ENCODE results near the gene EXPH5. TPM values are rescaled to one million over a fixed set of nuclear protein-coding genes. Genes with fewer than 3 reads are reported as not detected.

The EXPH5 gene
- total and polyA plus RNA-seq, 12 donors = 0.10 to 8.4 (median 1.3) TPM

DNA sequence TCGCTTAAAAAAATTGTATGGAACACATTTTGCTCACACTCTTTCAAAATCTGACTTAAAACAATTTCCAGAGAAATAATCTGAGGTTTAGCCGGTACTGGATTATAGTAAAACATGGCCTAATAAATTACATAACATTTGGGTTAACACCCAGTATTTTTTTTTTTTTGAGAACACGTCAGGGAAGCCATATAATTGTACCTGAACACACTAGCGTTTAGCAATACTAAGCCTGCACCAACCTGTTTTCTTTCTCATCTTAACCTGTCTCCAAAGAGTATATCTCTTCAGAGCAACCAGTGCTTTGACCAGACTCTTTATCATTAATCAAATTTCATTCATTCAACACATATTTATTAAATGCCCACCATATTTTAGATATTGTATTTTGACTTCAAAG, 93.4 kb downstream of the EXPH5 start:
- ATAC-seq (no peak), DNase-seq (no peak)
- 96% methylated on average over 4 of the region's 4 CpGs for WGBS, 2 donors
- Histone ChIP-seq H3K4me1 (peaks cover 3 to 20% (median 12%) of the 10 kb centered on the region in 9 donors), H3K27ac (no peak overlapping the region), H3K4me3 (no peak overlapping the region), H3K9me3 (no peaks in the 10 kb centered on the region), H3K36me3 (no peaks in the 10 kb centered on the region), H3K27me3 (no peaks in the 10 kb centered on the region)
- TF ChIP-seq, protein P1, sequence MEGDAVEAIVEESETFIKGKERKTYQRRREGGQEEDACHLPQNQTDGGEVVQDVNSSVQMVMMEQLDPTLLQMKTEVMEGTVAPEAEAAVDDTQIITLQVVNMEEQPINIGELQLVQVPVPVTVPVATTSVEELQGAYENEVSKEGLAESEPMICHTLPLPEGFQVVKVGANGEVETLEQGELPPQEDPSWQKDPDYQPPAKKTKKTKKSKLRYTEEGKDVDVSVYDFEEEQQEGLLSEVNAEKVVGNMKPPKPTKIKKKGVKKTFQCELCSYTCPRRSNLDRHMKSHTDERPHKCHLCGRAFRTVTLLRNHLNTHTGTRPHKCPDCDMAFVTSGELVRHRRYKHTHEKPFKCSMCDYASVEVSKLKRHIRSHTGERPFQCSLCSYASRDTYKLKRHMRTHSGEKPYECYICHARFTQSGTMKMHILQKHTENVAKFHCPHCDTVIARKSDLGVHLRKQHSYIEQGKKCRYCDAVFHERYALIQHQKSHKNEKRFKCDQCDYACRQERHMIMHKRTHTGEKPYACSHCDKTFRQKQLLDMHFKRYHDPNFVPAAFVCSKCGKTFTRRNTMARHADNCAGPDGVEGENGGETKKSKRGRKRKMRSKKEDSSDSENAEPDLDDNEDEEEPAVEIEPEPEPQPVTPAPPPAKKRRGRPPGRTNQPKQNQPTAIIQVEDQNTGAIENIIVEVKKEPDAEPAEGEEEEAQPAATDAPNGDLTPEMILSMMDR (IDR thresholded peaks at IDR 0.05) = no peak
- intact Hi-C loops (cut with DNase I) = no loop called here

DNA sequence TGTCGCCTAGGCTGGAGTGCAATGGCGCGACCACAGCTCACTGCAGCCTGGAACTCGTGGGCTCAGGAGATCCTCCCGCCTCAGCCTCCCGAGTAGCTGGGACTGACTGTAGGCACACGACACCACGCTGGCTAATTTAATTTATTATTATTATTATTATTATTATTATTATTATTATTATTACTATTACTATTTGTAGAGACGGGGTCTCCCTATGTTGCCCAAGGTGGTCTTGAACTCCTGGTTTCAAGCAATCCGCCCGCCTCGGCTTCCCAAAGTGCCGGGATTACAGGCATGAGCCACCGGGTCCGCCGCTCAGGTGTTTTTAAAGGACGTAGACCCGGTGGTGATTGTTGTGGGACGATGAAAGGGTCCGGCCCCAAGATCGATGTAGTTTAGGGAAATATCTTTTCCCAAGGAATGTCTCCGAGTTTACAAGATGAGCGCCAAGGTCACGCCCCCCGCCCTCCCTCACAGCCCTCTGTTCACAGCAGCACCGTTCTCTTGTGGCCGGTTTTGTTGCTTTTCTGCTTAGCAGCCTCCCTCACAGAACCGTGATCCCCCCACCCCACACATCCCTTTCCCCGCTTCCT, 94.7 kb downstream of the EXPH5 start:
- no peak for DNase-seq
- Histone ChIP-seq H3K9me3 (no peaks in the 10 kb centered on the region), H3K27ac (peak overlapping the region; percentile 83 to 100 (median 95)), H3K4me1 (peaks cover 3 to 22% (median 18%) of the 10 kb centered on the region in 9 donors), H3K36me3 (no peaks in the 10 kb centered on the region), H3K27me3 (no peaks in the 10 kb centered on the region), H3K4me3 (peak overlapping the region; percentile 62 to 83 (median 76))
- no peak for ATAC-seq
- TF ChIP-seq, protein P1 (IDR thresholded peaks at IDR 0.05) = no peak
- 61 to 65% methylated on average over 29 of the region's 29 CpGs for WGBS, 2 donors
- intact Hi-C loops (cut with DNase I) = loop anchor here in 6 of 10 donors (1.0 to 10.0 kb wide), 5 partner anchors 32 to 274 kb away; partner anchors contain the start of genes ATM (in 1 of the 6), C11orf65 (in 1 of the 6), DDX10 (in 1 of the 6) and NPAT (in 1 of the 6)

DNA sequence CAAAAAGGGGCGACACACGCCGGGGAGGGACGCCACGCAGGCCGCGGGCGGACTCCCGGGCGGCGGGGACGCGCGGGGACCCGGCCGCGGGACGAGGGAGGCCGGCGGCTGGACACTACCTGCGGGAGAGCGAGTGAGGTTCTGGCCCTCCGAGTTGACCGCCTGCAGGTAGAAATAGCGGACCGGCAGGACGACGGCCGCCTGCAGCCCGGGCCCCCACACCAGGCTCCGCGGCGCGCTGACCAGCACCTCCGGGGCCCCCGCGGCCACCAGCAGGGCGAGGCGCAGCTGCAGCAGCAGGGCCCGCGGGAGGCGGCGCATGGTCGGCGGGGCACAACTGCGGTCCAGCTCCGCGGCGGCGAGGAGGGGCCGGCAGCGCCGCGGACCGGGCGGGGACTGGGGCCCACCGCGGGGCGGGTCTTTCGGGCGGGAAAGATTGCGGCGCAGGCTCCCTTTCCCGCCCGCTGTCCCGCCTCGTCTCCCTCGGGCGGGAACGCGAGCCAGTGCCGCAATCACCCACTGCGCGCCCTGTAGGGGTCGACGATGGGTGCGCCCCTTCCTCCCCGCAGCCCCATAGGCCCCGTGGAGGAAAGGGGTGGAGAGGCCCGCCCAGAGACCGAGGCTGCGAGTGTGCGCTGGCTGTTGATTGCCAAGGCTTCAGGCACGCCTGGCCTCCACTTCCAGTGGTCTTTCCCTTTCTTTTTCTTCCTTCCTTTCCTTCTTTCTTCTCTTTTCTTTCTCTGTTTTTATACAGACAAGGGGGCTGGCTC, 95.3 kb downstream of the EXPH5 start, which contains the start of gene POGLUT3:
TSS of gene POGLUT3 (minus strand) at position 339 of the 770 bp plus-strand sequence. CDS start at position 321, 18 bp downstream.
- TF ChIP-seq, protein P1 (IDR thresholded peaks at IDR 0.05) = peak in 3 of 9 donors; percentile 6 to 13 (median 8)
- 0% methylated on average over 65 to 84 of the region's 84 CpGs for WGBS, 2 donors
- peak within 1 kb of the TSS; percentile 62 to 83 (median 76) for H3K4me3 ChIP-seq
- no peaks in the 10 kb centered on the region for H3K36me3 ChIP-seq
- H3K4me1 ChIP-seq = peaks cover 3 to 22% (median 18%) of the 10 kb centered on the region in 9 donors
- ATAC-seq = peak; percentile 64 to 90 (median 79)
- no peaks in the 10 kb centered on the region for H3K27me3 ChIP-seq
- intact Hi-C loops (cut with DNase I) = loop anchor here in 6 of 10 donors (1.0 to 10.0 kb wide), 5 partner anchors 31 to 273 kb away; partner anchors contain the start of genes ATM (in 1 of the 6), C11orf65 (in 1 of the 6), DDX10 (in 1 of the 6) and NPAT (in 1 of the 6)
- no peaks in the 10 kb centered on the region for H3K9me3 ChIP-seq
- peak; percentile 48 to 73 for DNase-seq
- peak within 1 kb of the TSS; percentile 83 to 100 (median 95) for H3K27ac ChIP-seq
